GM19324 (cell line): ENCODE measurements around the gene OXA1L.

Source experiments
- ATAC-seq: cut with Tn5 transposase; IDR thresholded peaks from one replicate; pipeline ENCODE4 v1.9.1; 2021; ENCODE audit warnings: mild to moderate bottlenecking, moderate library complexity; ENCODE audit not compliant: unreplicated experiment, low FRiP score

Gene OXA1L

DNA sequence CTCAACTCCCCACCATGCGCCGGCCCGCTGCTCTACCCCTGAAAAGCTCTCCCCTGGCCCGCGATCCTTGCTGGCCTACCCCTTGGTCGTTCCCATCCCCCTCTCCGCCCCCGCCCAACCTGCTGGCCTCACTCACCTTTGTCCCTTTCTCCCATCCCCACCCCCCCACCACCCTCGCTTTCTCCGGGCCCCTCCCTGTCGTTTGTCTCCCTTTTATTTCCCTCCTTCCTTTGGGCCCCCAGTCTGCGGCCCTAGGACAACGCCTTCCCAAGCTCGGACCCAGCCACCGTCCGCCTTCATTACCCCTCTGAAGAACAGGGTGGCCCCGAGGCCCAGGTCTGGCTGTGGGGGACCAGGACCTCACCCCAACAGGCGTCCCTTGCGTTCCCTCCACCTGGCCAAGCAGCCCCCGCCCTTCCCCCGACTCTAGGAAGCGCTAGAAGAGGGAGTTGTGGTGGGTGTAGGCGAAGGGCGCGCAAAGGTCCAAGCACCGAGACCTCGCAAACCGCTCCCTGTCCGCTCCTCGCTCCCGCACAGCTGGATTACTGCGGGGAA, 55.6 kb downstream of the OXA1L start:
- no peak for ATAC-seq
